IMR-90 (cell line): ENCODE results near the gene GRAMD1A. TPM values are rescaled to one million over a fixed set of nuclear protein-coding genes. Genes with fewer than 3 reads are reported as not detected.
A peak's percentile ranks its signal among the peaks of the same experiment; 100 is the strongest.

Experiments used
- ATAC-seq: fragments of 200-7000 bp; cut with Tn5 transposase; 2 replicates; pipeline ENCODE4 v1.9.1; 2020; ENCODE audit warnings: low read depth, mild to moderate bottlenecking, moderate library complexity
- BruUV-seq: library from RNA; stranded (reverse); fragments of 400-500 nt; replicated peaks from 2 replicates; lab custom pipeline; 2021; lab: Mats Ljungman, UMichigan
- CTCF ChIA-PET: fragments of 300-600 bp; formaldehyde crosslinking; extraction: SDS; loops from one replicate; lab custom pipeline; 2021; ENCODE audit warnings: antibody characterized with exemption; lab: Yijun Ruan, JAX
- POLR2A ChIA-PET: fragments of 300-600 bp; sonication (Branson Sonifier 250); formaldehyde crosslinking; loops from one replicate; lab custom pipeline; 2022; ENCODE audit warnings: antibody characterized with exemption; ENCODE audit not compliant: unreplicated experiment; lab: Charles Lee
- DNase-seq: peaks from one replicate; pipeline ENCODE4 v3.0.0; 2013
- H2AFZ ChIP-seq: replicated peaks from 2 replicates; pipeline ENCODE3; 2013; ENCODE audit warnings: low read length, mild to moderate bottlenecking; ENCODE audit not compliant: poor library complexity
- H2AK5ac ChIP-seq: 2 replicates; pipeline ENCODE4 v1.6.1; 2013; ENCODE audit warnings: low read depth, low read length, inconsistent platforms
- H2AK9ac ChIP-seq: replicated peaks from 2 replicates; pipeline ENCODE3; 2013; ENCODE audit warnings: mild to moderate bottlenecking, low read depth, low read length, moderate library complexity; ENCODE audit not compliant: poor library complexity
- H2BK120ac ChIP-seq: 2 replicates; pipeline ENCODE4 v1.6.1; 2013; ENCODE audit warnings: low read depth, low read length, inconsistent platforms
- H2BK15ac ChIP-seq: 3 replicates; pipeline ENCODE4 v1.6.1; 2013; ENCODE audit warnings: low read depth, low read length, inconsistent platforms
- H2BK20ac ChIP-seq: 2 replicates; pipeline ENCODE4 v1.6.1; 2013; ENCODE audit warnings: low read depth, mild to moderate bottlenecking, inconsistent platforms, low read length, moderate library complexity
- H2BK5ac ChIP-seq: 2 replicates; pipeline ENCODE4 v1.6.1; 2013; ENCODE audit warnings: mild to moderate bottlenecking, low read depth, low read length, inconsistent platforms; ENCODE audit not compliant: poor library complexity, severe bottlenecking
- H3K14ac ChIP-seq: replicated peaks from 2 replicates; pipeline ENCODE4 v1.6.1; 2013; ENCODE audit warnings: low read depth, low read length, inconsistent platforms
- H3K18ac ChIP-seq: 2 replicates; pipeline ENCODE4 v1.6.1; 2013; ENCODE audit warnings: low read depth, low read length, control low read depth
- H3K23ac ChIP-seq: 2 replicates; pipeline ENCODE4 v1.6.1; 2013; ENCODE audit warnings: low read depth, low read length, inconsistent platforms
- H3K27ac ChIP-seq: 2 replicates; pipeline ENCODE4 v1.5.1; 2013; ENCODE audit warnings: mild to moderate bottlenecking, control low read depth, low read length; ENCODE audit not compliant: insufficient read depth
- H3K27me3 ChIP-seq: 2 replicates; pipeline ENCODE4 v1.6.1; 2013; ENCODE audit warnings: low read length; ENCODE audit not compliant: control insufficient read depth, insufficient read depth
- H3K36me3 ChIP-seq: 2 replicates; pipeline ENCODE4 v1.6.1; 2013; ENCODE audit warnings: low read length, mixed read lengths; ENCODE audit not compliant: control insufficient read depth, insufficient read depth
- H3K4ac ChIP-seq: 2 replicates; pipeline ENCODE4 v1.6.1; 2013; ENCODE audit warnings: low read depth, low read length, inconsistent platforms
- H3K4me1 ChIP-seq: 2 replicates; pipeline ENCODE4 v1.6.1; 2013; ENCODE audit warnings: low read length, mixed read lengths; ENCODE audit not compliant: control insufficient read depth, insufficient read depth
- H3K4me2 ChIP-seq: 2 replicates; pipeline ENCODE4 v1.6.1; 2013; ENCODE audit warnings: low read depth, mild to moderate bottlenecking, control low read depth, low read length, moderate library complexity
- H3K4me3 ChIP-seq: 2 replicates; pipeline ENCODE4 v1.5.1; 2013; ENCODE audit warnings: low read depth, mild to moderate bottlenecking, control low read depth, low read length, moderate library complexity; ENCODE audit not compliant: insufficient read depth
- H3K56ac ChIP-seq: 2 replicates; pipeline ENCODE4 v1.6.1; 2013; ENCODE audit warnings: low read length, inconsistent platforms; ENCODE audit not compliant: insufficient read depth; ENCODE audit errors: extremely low read depth
- H3K79me1 ChIP-seq, 2 experiments: 2 replicates each; pipeline ENCODE4 v1.6.1; 2013; ENCODE audit warnings: low read length in 2 of 2, inconsistent platforms in 1 of 2, low read depth in 1 of 2
- H3K9ac ChIP-seq: 2 replicates; pipeline ENCODE4 v1.6.1; 2013; ENCODE audit warnings: low read depth, low read length, control low read depth
- H3K9me1 ChIP-seq: 2 replicates; pipeline ENCODE4 v1.6.1; 2013; ENCODE audit warnings: low read length, inconsistent platforms; ENCODE audit not compliant: insufficient read depth
- H3K9me3 ChIP-seq: 2 replicates; pipeline ENCODE4 v1.6.1; 2013; ENCODE audit warnings: low read length; ENCODE audit not compliant: control insufficient read depth, insufficient read depth
- H4K20me1 ChIP-seq: 2 replicates; pipeline ENCODE4 v1.6.1; 2013; ENCODE audit warnings: low read length, inconsistent platforms; ENCODE audit not compliant: insufficient read depth
- H4K5ac ChIP-seq: 2 replicates; pipeline ENCODE4 v1.6.1; 2013; ENCODE audit warnings: mild to moderate bottlenecking, low read depth, low read length, control low read depth
- H4K8ac ChIP-seq, 2 experiments: 2 replicates each; pipeline ENCODE4 v1.6.1; 2013; ENCODE audit warnings: low read depth in 2 of 2, low read length in 2 of 2, control low read depth in 1 of 2, inconsistent platforms in 1 of 2
- H4K91ac ChIP-seq: 2 replicates; pipeline ENCODE4 v1.6.1; 2013; ENCODE audit warnings: low read depth, low read length, inconsistent platforms; ENCODE audit not compliant: insufficient read depth
- BHLHE40 ChIP-seq: fragments of 150-350 bp; IDR thresholded peaks from 2 replicates; pipeline ENCODE4 v1.6.1; 2016; ENCODE audit warnings: mild to moderate bottlenecking, low read depth, low read length
- FOS ChIP-seq: fragments of 150-350 bp; IDR thresholded peaks from 2 replicates; pipeline ENCODE4 v1.6.1; 2016; ENCODE audit warnings: low read depth, low read length
- MAFK ChIP-seq: IDR thresholded peaks from 2 replicates; pipeline ENCODE4 v1.6.1; 2012; ENCODE audit warnings: low read depth, low read length, improper control_type of control experiment
- RCOR1 ChIP-seq: IDR thresholded peaks from 2 replicates; pipeline ENCODE4 v1.6.1; 2012; ENCODE audit warnings: mild to moderate bottlenecking, low read length, improper control_type of control experiment; ENCODE audit not compliant: insufficient replicate concordance
- WGBS, 2 experiments: methylation state at CpG; one replicate each; pipeline versions ENCODE4 v1.1.5 to v1.1.7; 2013; ENCODE audit warnings: missing lambda C conversion rate in 2 of 2; ENCODE audit not compliant: insufficient read length in 1 of 2; ENCODE audit errors: extremely low coverage in 2 of 2; 5-methylcytosine and 5-hydroxymethylcytosine counted together
- dilution Hi-C: fragments of 300-500 bp; cut with HindIII; formaldehyde crosslinking; loops from one replicate; pipeline ENCODE4 v1.14.3; 2018; ENCODE audit warnings: low sequenced_read_pairs; ENCODE audit not compliant: unreplicated experiment
- in situ Hi-C: fragments of 300-500 bp; cut with MboI; formaldehyde crosslinking; loops from 3 replicates; pipeline ENCODE4 v1.14.3; 2019; ENCODE audit warnings: low sequenced_read_pairs, inconsistent platforms, mixed read lengths
- intact Hi-C: fragments of 100-400 bp; cut with micrococcal nuclease; formaldehyde crosslinking; loops from 2 replicates; pipeline ENCODE4 v1.10.0; 2022
- polyA plus RNA-seq, 3 experiments: library from polyadenylated mRNA; depleted of rRNA; stranded (reverse); fragments of >200 nt; gene quantifications; 2 replicates each; pipeline ENCODE4 v1.2.3, GENCODE V29; 2012; ENCODE audit warnings: low replicate concordance in 1 of 3
- total RNA-seq: library from RNA; depleted of rRNA; stranded (reverse); fragments of >200 nt; gene quantifications from 2 replicates; pipeline ENCODE4 v1.2.3, GENCODE V29; 2012

The GRAMD1A gene
- total and polyA plus RNA-seq, 2 of the 4 experiments (the other 2 are of a cell fraction) = 11.1 to 63.0 TPM

GRCh38 chr19:35027009-35027408 is 26.9 kb downstream of the GRAMD1A start:
- Histone ChIP-seq H2BK5ac (no peak overlapping the region), H2BK20ac (no peak overlapping the region), H3K9me1 (no peaks in the 10 kb centered on the region), H3K27ac (no peak overlapping the region), H2AK5ac (no peak overlapping the region), H3K4me2 (no peak overlapping the region), H3K9ac (no peak overlapping the region), H2BK120ac (no peak overlapping the region), H3K14ac (no peak overlapping the region), H3K79me1 (no peaks in the 10 kb centered on the region), H3K27me3 (no peaks in the 10 kb centered on the region; the same call in 1 of the 2 replicates), H4K91ac (no peak overlapping the region), H2AFZ (no peak overlapping the region), H2AK9ac (peak overlapping the region; percentile 16), H3K9me3 (no peaks in the 10 kb centered on the region), H2BK15ac (no peak overlapping the region), H3K4ac (no peak overlapping the region), H3K36me3 (peaks cover 48% of the 10 kb centered on the region), H3K4me3 (no peak overlapping the region), H3K18ac (no peak overlapping the region), H4K20me1 (no peaks in the 10 kb centered on the region; the same call in 1 of the 2 replicates), H3K23ac (no peak overlapping the region), H3K56ac (no peak overlapping the region), H4K8ac (no peak overlapping the region), H3K4me1 (peaks cover 3% of the 10 kb centered on the region; the same call in 1 of the 2 replicates), H4K5ac (no peak overlapping the region)
- BruUV-seq = no TSS peak
- TF ChIP-seq BHLHE40 = no peak
- TF ChIP-seq FOS = no peak
- no peak for TF ChIP-seq RCOR1
- TF ChIP-seq MAFK = no peak
- intact Hi-C loops = no loop called here
- WGBS, 2 experiments = no CpG with 5 or more reads among the region's 8 CpGs
- CTCF ChIA-PET = no interaction called here
- dilution Hi-C loops = no loop called here
- no peak for DNase-seq
- in situ Hi-C loops = no loop called here
- POLR2A ChIA-PET = no interaction called here
- no peak for ATAC-seq
